GM21381 (cell line): Measurements from ENCODE around the gene PSEN1.

Experiments
- ATAC-seq: cut with Tn5 transposase; IDR thresholded peaks from one replicate; pipeline ENCODE4 v1.9.1; 2021; ENCODE audit warnings: mild to moderate bottlenecking, moderate library complexity; ENCODE audit not compliant: unreplicated experiment

Gene PSEN1

GRCh38 chr14:73136387-73137225, at the start of gene PSEN1:
Gene PSEN1 (plus strand): TSS chr14:73136507. CDS start chr14:73148020, 11,513 bp downstream.
- ATAC-seq, result peak; percentile 91

- ATAC-seq, result no peak
Measured at GRCh38 chr14:73091044-73091443, 45.3 kb upstream of the PSEN1 start.

- ATAC-seq, result no peak
Measured at GRCh38 chr14:73097421-73097820, 38.9 kb upstream of the PSEN1 start.

- no peak for ATAC-seq
Measured at GRCh38 chr14:73100334-73100733, 36.0 kb upstream of the PSEN1 start.

- no peak for ATAC-seq
Measured at GRCh38 chr14:73102806-73103497, 33.4 kb upstream of the PSEN1 start.

GRCh38 chr14:73105050-73105449, 31.3 kb upstream of the PSEN1 start:
- no peak for ATAC-seq

- no peak for ATAC-seq
Measured at GRCh38 chr14:73105727-73106126, 30.6 kb upstream of the PSEN1 start.

- ATAC-seq, result no peak
Measured at GRCh38 chr14:73116079-73116665, 20.1 kb upstream of the PSEN1 start.

- ATAC-seq, result no peak
Measured at GRCh38 chr14:73124180-73124894, 12.0 kb upstream of the PSEN1 start.

- ATAC-seq, result no peak
Measured at GRCh38 chr14:73125169-73125588, 11.1 kb upstream of the PSEN1 start.

GRCh38 chr14:73125746-73126145, 10.6 kb upstream of the PSEN1 start:
- no peak for ATAC-seq

GRCh38 chr14:73133795-73134194, 2.5 kb upstream of the PSEN1 start:
- ATAC-seq, result no peak

- no peak for ATAC-seq
Measured at GRCh38 chr14:73136085-73136386, 271 bp upstream of the PSEN1 start.

GRCh38 chr14:73140811-73141323, 4.6 kb downstream of the PSEN1 start:
- ATAC-seq, result no peak

- peak; percentile 66 for ATAC-seq
Measured at GRCh38 chr14:73142216-73142615, 5.9 kb downstream of the PSEN1 start.

- no peak for ATAC-seq
Measured at GRCh38 chr14:73143003-73143402, 6.7 kb downstream of the PSEN1 start.

- ATAC-seq, result no peak
Measured at GRCh38 chr14:73143617-73144016, 7.3 kb downstream of the PSEN1 start.

GRCh38 chr14:73145371-73145770, 9.1 kb downstream of the PSEN1 start:
- ATAC-seq, result no peak

GRCh38 chr14:73146111-73146510, 9.8 kb downstream of the PSEN1 start:
- no peak for ATAC-seq

GRCh38 chr14:73149753-73150152, 13.4 kb downstream of the PSEN1 start:
- ATAC-seq, result no peak

- no peak for ATAC-seq
Measured at GRCh38 chr14:73153272-73153671, 17.0 kb downstream of the PSEN1 start.
